ENCODE results near the gene SLC25A53.
"Not testable (repeated sequence)": the region's sequence is repeated elsewhere in the genome, so short reads cannot be mapped to it uniquely, and the experiment has no call there.

Gene SLC25A53

DNA sequence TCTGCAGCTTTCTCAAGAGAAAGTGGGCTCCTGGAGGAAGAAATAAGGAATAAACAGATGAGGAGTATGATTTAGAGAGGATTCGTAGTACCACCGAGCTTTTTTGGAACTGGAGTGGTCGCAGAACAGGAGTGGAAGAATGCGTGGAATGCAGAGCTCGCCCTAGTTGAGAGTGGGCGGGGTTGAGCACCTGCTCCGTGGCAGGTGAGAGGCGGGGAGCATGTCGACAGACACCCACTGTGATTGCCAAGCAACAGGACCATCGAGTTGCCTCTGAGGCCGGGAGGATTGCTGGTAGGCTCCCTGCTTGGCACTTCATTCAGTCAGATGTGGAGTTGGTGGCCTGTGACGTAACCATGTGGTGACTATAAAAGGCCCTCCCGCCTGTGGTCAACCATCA is 101.9 kb downstream of the SLC25A53 start:
- not testable (repeated sequence) for DNase-seq (ENCODE audit: low spot score)

All from putamen (tissue), 1 donor.